Measurements from ENCODE around the gene NUF2. TPM values are rescaled to one million over a fixed set of nuclear protein-coding genes. Genes with fewer than 3 reads are reported as not detected.

Gene NUF2
- total and polyA plus RNA-seq, 2 of the 8 experiments (the other 6 are each of a cell fraction or from before 2014, with no cell fraction given) = 12.1 to 28.3 TPM

DNA sequence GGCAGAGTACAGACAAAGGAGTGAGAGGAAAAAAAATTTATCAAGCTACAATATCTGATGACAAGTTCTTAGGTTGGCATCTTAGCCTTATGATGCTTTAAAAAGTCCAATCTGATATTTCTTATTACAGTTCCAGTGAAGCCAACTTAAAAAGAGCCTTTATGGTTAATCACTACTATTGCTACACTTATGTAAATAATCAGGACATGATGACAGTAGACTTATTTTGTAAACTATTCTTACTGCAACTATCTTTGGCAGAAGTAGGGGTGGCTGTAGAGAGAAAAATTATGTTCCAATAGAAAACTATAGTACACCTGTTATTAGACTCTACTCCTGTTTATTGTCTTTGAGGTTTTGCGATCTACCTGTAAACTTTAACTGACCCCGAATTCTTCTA is 25.8 kb upstream of the NUF2 start:
- Histone ChIP-seq H3K23me2 (ENCODE audit: low read depth, low read length) (no peaks in the 10 kb centered on the region), H3K4me1 (replicated peaks in 1 of 4; ENCODE audit: control insufficient read depth in 3 of 4, insufficient read depth in 4 of 4, low read length in 3 of 4) (peaks cover 0 to 3% (median 0%) of the 10 kb centered on the region in 4 experiments; a peak in 3 of 7 replicates), H2BK12ac (ENCODE audit: low read depth, low read length) (no peak overlapping the region), H4K91ac (replicated peaks; ENCODE audit: insufficient read length, low read length) (no peak overlapping the region), H3K18ac (ENCODE audit: extremely low read depth, low read length) (no peak overlapping the region), H2BK120ac (replicated peaks; ENCODE audit: low read depth, low read length) (no peak overlapping the region), H3K27me3 (replicated peaks in 1 of 4; ENCODE audit: control insufficient read depth in 3 of 4, extremely low read depth in 1 of 4, insufficient read depth in 3 of 4, low read length in 3 of 4) (no peaks in the 10 kb centered on the region), H3K14ac (ENCODE audit: insufficient read length) (no peak overlapping the region), H2BK5ac (ENCODE audit: low read depth, low read length) (no peak overlapping the region), H3K36me3 (ENCODE audit: control insufficient read depth in 2 of 4, insufficient read depth in 4 of 4, low read length in 3 of 4) (0 out of 8 replicates have a peak, but pooled peaks cover 0 to 2% (median 0%) of the 10 kb centered on the region in 4 experiments), H2BK15ac (ENCODE audit: low read length) (no peak overlapping the region), H3K23ac (ENCODE audit: insufficient read length) (no peak overlapping the region), H3K9me3 (ENCODE audit: insufficient read depth in 2 of 2, low read depth in 1 of 2, low read length in 1 of 2) (no peaks in the 10 kb centered on the region), H3K4me3 (ENCODE audit: extremely low read depth in 1 of 4, insufficient read depth in 2 of 4, low read depth in 3 of 4, low read length in 4 of 4) (no peak overlapping the region), H3K79me2 (ENCODE audit: control insufficient read depth in 1 of 2, insufficient read depth in 2 of 2, low read length in 2 of 2) (no peaks in the 10 kb centered on the region), H3K4ac (replicated peaks; ENCODE audit: insufficient read length, low read depth, low read length) (no peak overlapping the region), H2AK5ac (ENCODE audit: low read depth, low read length) (no peak overlapping the region), H2AFZ (ENCODE audit: low read length) (no peak overlapping the region), H3K27ac (ENCODE audit: low read depth, low read length) (no peak overlapping the region), H3K4me2 (ENCODE audit: insufficient read depth in 1 of 2, low read depth in 2 of 2, low read length in 2 of 2) (no peak overlapping the region), H2BK20ac (ENCODE audit: low read length) (no peak overlapping the region), H4K20me1 (replicated peaks in 1 of 2; ENCODE audit: control insufficient read depth in 1 of 2, insufficient read depth in 2 of 2, low read length in 2 of 2) (no peaks in the 10 kb centered on the region), H4K5ac (ENCODE audit: insufficient read length, low read depth, low read length) (no peak overlapping the region), H3K56ac (replicated peaks; ENCODE audit: insufficient read length, low read depth, low read length) (no peak overlapping the region), H4K8ac (ENCODE audit: extremely low read depth, insufficient read depth, low read length) (no peak overlapping the region), H3K9ac (replicated peaks in 1 of 4; ENCODE audit: extremely low read depth in 1 of 4, low read depth in 3 of 4, low read length in 3 of 4) (no peak overlapping the region), H3K79me1 (ENCODE audit: low read depth, low read length) (no peaks in the 10 kb centered on the region)
- no peak for FAIRE-seq
- CTCF ChIA-PET (ENCODE audit: partially characterized antibody) = no interaction called here
- POLR2A ChIA-PET (ENCODE audit: partially characterized antibody) = no interaction called here
- WGBS, 2 experiments (ENCODE audit: extremely low coverage in 1 of 2, insufficient coverage in 1 of 2, insufficient read length in 1 of 2, insufficient replicate concordance in 2 of 2, low coverage in 1 of 2, low lambda C conversion rate in 2 of 2, missing lambda C conversion rate in 1 of 2) = 94% methylated on average over 2 of the region's 2 CpGs; no CpG with 5 or more reads in 1 of the 2 experiments
- no peak for DNase-seq (ENCODE audit: low read depth in 1 of 2, low spot score in 2 of 2)
- no peak for TF ChIP-seq KDM4A (IDR thresholded peaks at IDR 0.05; ENCODE audit: low read depth, low read length, severe bottlenecking)
- no peak for TF ChIP-seq RAD21 (IDR thresholded peaks at IDR 0.05 in 1 of 2, conservative IDR thresholded peaks at IDR 0.05 in 1 of 2; ENCODE audit: low read depth in 2 of 2, low read length in 2 of 2)
- TF ChIP-seq PHF8 (conservative IDR thresholded peaks at IDR 0.05; ENCODE audit: low read depth, low read length) = no peak
- TF ChIP-seq RFX5 (IDR thresholded peaks at IDR 0.05; ENCODE audit: borderline replicate concordance, low read depth, low read length) = no peak
- no peak for TF ChIP-seq SIN3A (conservative IDR thresholded peaks at IDR 0.05 in 1 of 2, IDR thresholded peaks at IDR 0.05 in 1 of 2; ENCODE audit: low read depth in 1 of 2, low read length in 2 of 2)
- TF ChIP-seq HDAC6 (IDR thresholded peaks at IDR 0.05; ENCODE audit: low read depth, low read length) = no peak
- no peak for TF ChIP-seq HDAC2 (IDR thresholded peaks at IDR 0.05; ENCODE audit: borderline replicate concordance in 1 of 2, low read depth in 2 of 2, low read length in 2 of 2)
- TF ChIP-seq SIRT6 (IDR thresholded peaks at IDR 0.05; ENCODE audit: low read length) = no peak
- TF ChIP-seq BCL11A (IDR thresholded peaks at IDR 0.05; ENCODE audit: low read depth in 2 of 2, low read length in 2 of 2) = no peak
- TF ChIP-seq, protein P1, sequence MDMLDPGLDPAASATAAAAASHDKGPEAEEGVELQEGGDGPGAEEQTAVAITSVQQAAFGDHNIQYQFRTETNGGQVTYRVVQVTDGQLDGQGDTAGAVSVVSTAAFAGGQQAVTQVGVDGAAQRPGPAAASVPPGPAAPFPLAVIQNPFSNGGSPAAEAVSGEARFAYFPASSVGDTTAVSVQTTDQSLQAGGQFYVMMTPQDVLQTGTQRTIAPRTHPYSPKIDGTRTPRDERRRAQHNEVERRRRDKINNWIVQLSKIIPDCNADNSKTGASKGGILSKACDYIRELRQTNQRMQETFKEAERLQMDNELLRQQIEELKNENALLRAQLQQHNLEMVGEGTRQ (IDR thresholded peaks at IDR 0.05; ENCODE audit: low read length) = no peak
- no peak for TF ChIP-seq POLR2AphosphoS5 (IDR thresholded peaks at IDR 0.05; ENCODE audit: low read depth, low read length)
- TF ChIP-seq EZH2 (IDR thresholded peaks at IDR 0.05; ENCODE audit: low read depth, low read length, severe bottlenecking) = no peak

Measured in H1 (cell line).